CD14-positive monocyte (primary cell): ENCODE data around the gene FRMD3. TPM values are rescaled to one million over a fixed set of nuclear protein-coding genes. Genes with fewer than 3 reads are reported as not detected.

Experiments used
- DNase-seq, 3 donors: peaks; one replicate each; pipeline ENCODE4 v3.0.0-alpha.2; 2011 to 2022
- H2AFZ ChIP-seq: 2 replicates; pipeline ENCODE4 v1.6.0; 2012; ENCODE audit warnings: mild to moderate bottlenecking, low read depth, low read length, inconsistent platforms; ENCODE audit not compliant: insufficient read depth, poor library complexity, severe bottlenecking
- H3K27ac ChIP-seq, 2 donors: 1 replicate in 1 of 2; 2 replicates in 1 of 2; pipeline ENCODE4 v1.5.1; 2012 to 2013; ENCODE audit warnings: low read length in 2 of 2, control low read depth in 1 of 2, inconsistent platforms in 1 of 2, low read depth in 1 of 2, mild to moderate bottlenecking in 1 of 2
- H3K27me3 ChIP-seq, 2 donors: one replicate each; pipeline versions ENCODE4 v1.6.0 to v1.6.1; 2011 to 2013; ENCODE audit warnings: low read length in 2 of 2; ENCODE audit not compliant: control insufficient read depth in 2 of 2, insufficient read depth in 2 of 2
- H3K36me3 ChIP-seq, 2 donors: replicated peaks in 1 of 2; 1 replicate in 1 of 2; 2 replicates in 1 of 2; pipeline versions ENCODE4 v1.5.1 to v1.6.1; 2012 to 2013; ENCODE audit warnings: low read length in 2 of 2, control low read depth in 1 of 2, inconsistent platforms in 1 of 2, mild to moderate bottlenecking in 1 of 2; ENCODE audit not compliant: insufficient read depth in 2 of 2, control insufficient read depth in 1 of 2
- H3K4me1 ChIP-seq, 2 donors: 1 replicate in 1 of 2; 2 replicates in 1 of 2; pipeline versions ENCODE4 v1.5.1 to v1.6.1; 2012 to 2013; ENCODE audit warnings: low read length in 2 of 2, control low read depth in 1 of 2, inconsistent platforms in 1 of 2, mild to moderate bottlenecking in 1 of 2, moderate library complexity in 1 of 2; ENCODE audit not compliant: insufficient read depth in 2 of 2, control insufficient read depth in 1 of 2
- H3K4me2 ChIP-seq: replicated peaks from 2 replicates; pipeline ENCODE3; 2012; ENCODE audit warnings: low read length, moderate library complexity, mild to moderate bottlenecking; ENCODE audit not compliant: poor library complexity, severe bottlenecking; ENCODE audit errors: extremely low read depth
- H3K4me3 ChIP-seq, 3 experiments: fragments of 200-600 bp in 1 of 3; sonication (generic) in 1 of 3; replicated peaks in 1 of 3; 1 replicate in 2 of 3; 2 replicates in 1 of 3; pipeline ENCODE4 v1.5.1; 2011 to 2013; ENCODE audit warnings: low read length in 3 of 3, mild to moderate bottlenecking in 3 of 3, control low read depth in 2 of 3, low read depth in 2 of 3, inconsistent platforms in 1 of 3, moderate library complexity in 1 of 3
- H3K79me2 ChIP-seq: 2 replicates; pipeline ENCODE4 v1.6.0; 2012; ENCODE audit warnings: mild to moderate bottlenecking, control low read depth, inconsistent platforms, low read length, moderate library complexity; ENCODE audit not compliant: insufficient read depth
- H3K9ac ChIP-seq: 2 replicates; pipeline ENCODE4 v1.6.0; 2017; ENCODE audit warnings: low read length, mild to moderate bottlenecking; ENCODE audit not compliant: insufficient read depth, poor library complexity, severe bottlenecking
- H3K9me3 ChIP-seq, 2 donors: replicated peaks in 1 of 2; 1 replicate in 1 of 2; 2 replicates in 1 of 2; pipeline versions ENCODE4 v1.5.1 to v1.6.1; 2012 to 2013; ENCODE audit warnings: low read length in 2 of 2, control low read depth in 1 of 2; ENCODE audit not compliant: control insufficient read depth in 1 of 2, insufficient read depth in 1 of 2
- H4K20me1 ChIP-seq: 2 replicates; pipeline ENCODE4 v1.6.0; 2012; ENCODE audit warnings: mild to moderate bottlenecking, low read length, control low read depth, moderate library complexity; ENCODE audit not compliant: insufficient read depth
- H3K27ac Mint-ChIP-seq, 7 donors: one replicate each; pipeline ENCODE4 v1.8.0; 2020; ENCODE audit warnings: mild to moderate bottlenecking in 7 of 7, mixed read lengths in 7 of 7, moderate library complexity in 6 of 7, inconsistent platforms in 2 of 7
- H3K27me3 Mint-ChIP-seq, 3 donors: one replicate each; pipeline ENCODE4 v1.8.0; 2021 to 2022; ENCODE audit warnings: low read depth in 3 of 3, mild to moderate bottlenecking in 3 of 3, mixed read lengths in 3 of 3, moderate library complexity in 3 of 3, inconsistent platforms in 1 of 3
- H3K36me3 Mint-ChIP-seq, 2 donors: one replicate each; pipeline ENCODE4 v1.8.0; 2020; ENCODE audit warnings: mixed read lengths in 2 of 2, inconsistent platforms in 1 of 2, mild to moderate bottlenecking in 1 of 2
- H3K4me1 Mint-ChIP-seq: one replicate; pipeline ENCODE4 v1.8.0; 2020; ENCODE audit warnings: mild to moderate bottlenecking, mixed read lengths
- H3K4me3 Mint-ChIP-seq, 2 donors: one replicate each; pipeline ENCODE4 v1.8.0; 2020; ENCODE audit warnings: mild to moderate bottlenecking in 2 of 2, mixed read lengths in 2 of 2, moderate library complexity in 1 of 2
- H3K9me3 Mint-ChIP-seq, 7 donors: one replicate each; pipeline ENCODE4 v1.8.0; 2020 to 2022; ENCODE audit warnings: mixed read lengths in 7 of 7, mild to moderate bottlenecking in 6 of 7, moderate library complexity in 6 of 7, inconsistent platforms in 2 of 7
- CTCF ChIP-seq: fragments of 200-600 bp; IDR thresholded peaks from one replicate; pipeline ENCODE4 v1.8.0; 2022; ENCODE audit warnings: antibody characterized with exemption, mild to moderate bottlenecking
- WGBS: methylation state at CpG from one replicate; pipeline ENCODE4 v1.1.5; 2013; ENCODE audit warnings: missing lambda C conversion rate; ENCODE audit not compliant: insufficient coverage; 5-methylcytosine and 5-hydroxymethylcytosine counted together
- intact Hi-C, 2 donors: fragments of 100-400 bp; cut with micrococcal nuclease; formaldehyde crosslinking; loops; one replicate each; pipeline versions ENCODE4 v1.15.0 to v1.15.1; 2023
- polyA plus RNA-seq, 3 donors: library from polyadenylated mRNA; depleted of rRNA in 1 of 3; unstranded in 2 of 3; stranded (reverse) in 1 of 3; fragments of 300-500 nt in 2 of 3; fragments of >200 nt in 1 of 3; fragmentation: Illumina TruSeq in 2 of 3; gene quantifications; 1 replicate in 2 of 3; 2 replicates in 1 of 3; pipeline ENCODE4 v1.2.3, GENCODE V29; 2012 to 2021

The FRMD3 gene
- polyA plus RNA-seq, 3 donors: 2.8 to 9.8 (median 4.2) TPM

- Mint-ChIP-seq H3K27ac (peak overlapping the region in 1 of 7 donors; percentile 38), H3K4me1 (no peaks in the 10 kb centered on the region), H3K9me3 (peaks cover 0 to 2% (median 0%) of the 10 kb centered on the region in 7 donors), H3K27me3 (no peaks in the 10 kb centered on the region), H3K36me3 (peaks cover 22 to 27% of the 10 kb centered on the region in 2 donors), H3K4me3 (no peak overlapping the region)
- Histone ChIP-seq H3K4me1 (no peaks in the 10 kb centered on the region), H3K9ac (no peak overlapping the region), H3K79me2 (no peaks in the 10 kb centered on the region), H3K4me3 (no peak overlapping the region), H3K36me3 (peaks cover 0 to 3% of the 10 kb centered on the region in 2 donors), H3K27ac (no peak overlapping the region), H2AFZ (no peak overlapping the region), H3K4me2 (no peak overlapping the region), H3K9me3 (no peaks in the 10 kb centered on the region), H3K27me3 (no peaks in the 10 kb centered on the region), H4K20me1 (no peaks in the 10 kb centered on the region)
- DNase-seq: no peak
- intact Hi-C loops: no loop called here
- 90% methylated on average over 1 of the region's 1 CpG for WGBS
- TF ChIP-seq CTCF: no peak
Measured at GRCh38 chr9:83287021-83287420, 251.2 kb downstream of the FRMD3 start.

DNA sequence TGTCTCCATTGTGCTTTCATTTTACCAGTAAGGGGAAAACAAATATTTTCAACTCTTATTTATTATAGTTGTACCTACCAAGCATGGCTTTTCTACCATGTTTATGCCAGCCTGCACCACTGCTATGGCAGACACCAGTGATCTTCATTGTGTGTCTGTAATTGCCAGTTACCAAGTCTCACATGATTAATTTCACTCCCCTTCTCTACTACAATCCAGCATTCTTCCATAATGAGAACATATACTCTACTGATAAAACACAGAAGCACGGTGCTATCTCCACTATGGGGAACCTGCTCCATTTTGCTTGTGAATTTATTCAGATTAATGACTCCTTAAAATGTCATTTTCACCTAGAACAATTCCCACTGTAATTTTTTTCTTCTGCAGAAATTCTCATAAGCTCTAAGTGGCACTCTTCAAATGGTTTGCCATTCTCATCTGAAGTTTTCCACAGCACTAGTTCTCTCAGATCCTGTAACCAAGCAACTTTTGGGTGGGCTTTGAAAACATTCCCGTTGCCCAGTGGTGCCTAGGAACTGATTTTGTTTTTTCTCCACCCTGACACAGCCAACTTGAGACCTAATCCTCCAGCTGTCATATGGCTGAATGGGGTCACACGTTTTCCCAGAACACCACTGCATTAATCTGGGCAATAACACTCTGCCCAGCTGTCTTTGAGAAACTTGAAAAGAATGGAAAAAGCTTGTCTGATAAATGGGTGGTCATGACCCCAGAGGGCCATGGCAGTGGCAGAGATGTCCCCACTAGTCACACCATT, 252.6 kb downstream of the FRMD3 start:
- H3K9ac ChIP-seq: no peak overlapping the region

More for the DNA sequence above, 252.6 kb downstream of the FRMD3 start:
- H3K36me3 ChIP-seq: peaks cover 0 to 3% of the 10 kb centered on the region in 2 donors
- no peaks in the 10 kb centered on the region for H3K79me2 ChIP-seq
- no peaks in the 10 kb centered on the region for H4K20me1 ChIP-seq
- H3K27ac ChIP-seq: no peak overlapping the region
- peaks cover 9% of the 10 kb centered on the region for H3K4me1 Mint-ChIP-seq
- no peak overlapping the region for H2AFZ ChIP-seq
- H3K27me3 ChIP-seq: no peaks in the 10 kb centered on the region
- no peaks in the 10 kb centered on the region for H3K9me3 ChIP-seq
- H3K36me3 Mint-ChIP-seq: peaks cover 22 to 24% of the 10 kb centered on the region in 2 donors
- H3K4me3 Mint-ChIP-seq: no peak overlapping the region
- WGBS: 85% methylated on average over 1 of the region's 3 CpGs
- no peaks in the 10 kb centered on the region for H3K27me3 Mint-ChIP-seq
- H3K27ac Mint-ChIP-seq: no peak overlapping the region
- no peak for TF ChIP-seq CTCF
- H3K4me1 ChIP-seq: peaks cover 0 to 4% of the 10 kb centered on the region in 2 donors
- peaks cover 0 to 2% (median 0%) of the 10 kb centered on the region in 7 donors for H3K9me3 Mint-ChIP-seq
- no peak overlapping the region for H3K4me3 ChIP-seq
- intact Hi-C loops: no loop called here
- no peak overlapping the region for H3K4me2 ChIP-seq
- no peak for DNase-seq
